Measurements from ENCODE around the gene RAB4A. TPM values are rescaled to one million over a fixed set of nuclear protein-coding genes. Genes with fewer than 3 reads are reported as not detected.

The RAB4A gene
- total RNA-seq, 4 donors from 2014 or later: 65.5 to 84.7 (median 74.0) TPM

DNA sequence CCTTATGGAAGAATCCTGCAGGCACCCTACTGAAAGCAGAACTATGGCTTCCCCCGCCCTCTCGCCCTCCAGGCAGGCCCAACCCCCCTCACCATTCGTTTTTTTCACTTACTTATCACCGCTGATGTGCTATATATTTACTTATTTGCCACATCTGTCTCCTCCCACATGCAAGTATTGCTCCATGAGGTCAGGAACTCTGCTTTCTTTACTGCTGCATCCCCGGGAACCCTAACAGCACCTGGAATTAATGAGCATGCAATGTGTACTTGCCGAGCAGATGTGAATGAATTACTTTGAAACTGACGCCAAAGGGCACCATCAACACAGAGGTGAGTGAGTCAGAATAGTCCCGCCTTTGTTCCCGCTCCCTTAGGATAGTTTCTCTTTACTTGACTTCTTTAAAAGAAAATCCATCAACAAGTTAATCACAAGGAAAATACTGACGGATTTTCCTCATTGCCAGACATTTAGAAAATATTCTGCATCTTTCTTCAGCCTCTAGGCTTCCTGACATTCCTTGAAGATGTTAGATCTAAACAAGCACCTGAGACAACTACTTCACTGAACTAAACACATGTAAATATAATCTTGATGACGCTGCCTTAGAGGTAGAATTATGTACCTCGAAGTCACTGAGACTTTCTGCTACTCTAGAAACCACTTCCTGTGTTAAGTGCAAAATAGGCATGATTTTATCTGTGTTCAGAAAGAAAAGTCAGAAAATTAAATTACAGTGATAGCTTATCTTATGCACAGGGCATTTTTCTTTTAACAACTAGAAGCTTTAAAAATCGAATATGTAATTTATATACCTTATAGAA, 17.5 kb upstream of the RAB4A start:
- no peak for TF ChIP-seq POLR2A (IDR thresholded peaks at IDR 0.05)
- TF ChIP-seq, protein P1, sequence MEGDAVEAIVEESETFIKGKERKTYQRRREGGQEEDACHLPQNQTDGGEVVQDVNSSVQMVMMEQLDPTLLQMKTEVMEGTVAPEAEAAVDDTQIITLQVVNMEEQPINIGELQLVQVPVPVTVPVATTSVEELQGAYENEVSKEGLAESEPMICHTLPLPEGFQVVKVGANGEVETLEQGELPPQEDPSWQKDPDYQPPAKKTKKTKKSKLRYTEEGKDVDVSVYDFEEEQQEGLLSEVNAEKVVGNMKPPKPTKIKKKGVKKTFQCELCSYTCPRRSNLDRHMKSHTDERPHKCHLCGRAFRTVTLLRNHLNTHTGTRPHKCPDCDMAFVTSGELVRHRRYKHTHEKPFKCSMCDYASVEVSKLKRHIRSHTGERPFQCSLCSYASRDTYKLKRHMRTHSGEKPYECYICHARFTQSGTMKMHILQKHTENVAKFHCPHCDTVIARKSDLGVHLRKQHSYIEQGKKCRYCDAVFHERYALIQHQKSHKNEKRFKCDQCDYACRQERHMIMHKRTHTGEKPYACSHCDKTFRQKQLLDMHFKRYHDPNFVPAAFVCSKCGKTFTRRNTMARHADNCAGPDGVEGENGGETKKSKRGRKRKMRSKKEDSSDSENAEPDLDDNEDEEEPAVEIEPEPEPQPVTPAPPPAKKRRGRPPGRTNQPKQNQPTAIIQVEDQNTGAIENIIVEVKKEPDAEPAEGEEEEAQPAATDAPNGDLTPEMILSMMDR (IDR thresholded peaks at IDR 0.05): no peak
- intact Hi-C loops (cut with DNase I; ENCODE audit: low total_unique reads): loop anchor here (10.0 kb wide), 2 partner anchors 231 to 261 kb away; no protein-coding TSS in a partner anchor
- no peak for DNase-seq (ENCODE audit: low spot score in 2 of 2)
- 28 to 29% methylated on average over 13 of the region's 13 CpGs for WGBS, 2 donors
- H3K4me3 ChIP-seq (ENCODE audit: low read depth, poor library complexity, severe bottlenecking): no peak overlapping the region

DNA sequence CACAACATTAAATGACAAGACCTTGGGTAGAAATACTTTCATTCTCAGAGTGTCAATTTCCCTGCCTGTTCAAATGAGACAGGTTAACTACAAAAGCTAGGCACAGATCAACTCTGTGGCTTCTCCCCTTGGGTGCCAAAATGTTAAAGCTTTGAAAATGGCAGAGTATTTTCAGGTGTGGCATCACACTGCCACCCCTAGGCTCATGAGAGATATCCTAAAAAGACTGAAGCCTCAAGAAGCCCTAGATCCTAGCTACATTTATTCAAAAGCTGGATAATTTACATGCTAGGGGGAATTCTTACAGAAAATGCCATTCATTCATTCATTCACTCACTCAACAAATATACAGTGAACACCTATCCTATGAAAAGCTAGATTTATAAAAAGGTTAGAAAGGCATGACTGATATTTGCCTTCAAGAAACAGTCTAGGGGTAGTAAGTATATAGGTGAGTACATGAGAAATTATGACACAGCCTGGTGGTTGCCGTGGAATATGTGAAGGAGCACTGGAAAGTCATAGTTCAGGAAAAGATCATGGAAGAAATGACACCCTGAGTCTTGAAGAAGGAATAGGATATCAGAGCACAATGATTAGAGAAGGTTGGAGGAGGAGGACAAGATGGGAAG, 15.9 kb upstream of the RAB4A start:
- no peak overlapping the region for H3K4me3 ChIP-seq (ENCODE audit: low read depth, poor library complexity, severe bottlenecking)
- 72 to 81% methylated on average over 1 of the region's 1 CpG for WGBS, 2 donors
- no peak for DNase-seq (ENCODE audit: low spot score in 2 of 2)
- intact Hi-C loops (cut with DNase I; ENCODE audit: low total_unique reads): loop anchor here (10.0 kb wide), 2 partner anchors 230 to 260 kb away; no protein-coding TSS in a partner anchor
- TF ChIP-seq, protein P1 (IDR thresholded peaks at IDR 0.05): no peak
- TF ChIP-seq POLR2A (IDR thresholded peaks at IDR 0.05): no peak

- no peak for DNase-seq (ENCODE audit: low spot score in 2 of 2)
- intact Hi-C loops (cut with DNase I; ENCODE audit: low total_unique reads): loop anchor here (10.0 kb wide), 2 partner anchors 227 to 257 kb away; no protein-coding TSS in a partner anchor
- TF ChIP-seq POLR2A (IDR thresholded peaks at IDR 0.05): no peak
- TF ChIP-seq, protein P1 (IDR thresholded peaks at IDR 0.05): peak in 1 of 3 donors; percentile 59
- H3K4me3 ChIP-seq (ENCODE audit: low read depth, poor library complexity, severe bottlenecking): no peak overlapping the region
- WGBS, 2 donors: 6 to 9% methylated on average over 4 of the region's 4 CpGs
These were observed 12.7 kb upstream of the RAB4A start for GRCh38 chr1:229258031-229258756.

DNA sequence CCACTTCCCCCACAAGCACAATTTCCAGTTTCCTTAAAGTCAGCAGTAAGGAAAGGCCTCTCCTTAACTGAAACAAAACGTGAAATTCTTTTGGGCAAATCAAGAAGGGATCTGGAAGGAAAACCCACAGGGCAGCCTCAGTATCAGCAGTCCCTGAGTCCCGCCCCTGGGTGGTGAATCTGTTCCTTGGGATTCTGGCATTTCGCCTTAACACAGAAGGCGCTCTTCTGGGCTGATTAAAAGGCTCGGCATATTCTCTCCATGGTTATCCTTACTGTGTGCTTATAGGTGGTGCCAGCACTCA, 12.2 kb upstream of the RAB4A start:
- TF ChIP-seq POLR2A (IDR thresholded peaks at IDR 0.05): no peak
- TF ChIP-seq, protein P1 (IDR thresholded peaks at IDR 0.05): no peak
- no peak for DNase-seq (ENCODE audit: low spot score in 2 of 2)
- no peak overlapping the region for H3K4me3 ChIP-seq (ENCODE audit: low read depth, poor library complexity, severe bottlenecking)
- intact Hi-C loops (cut with DNase I; ENCODE audit: low total_unique reads): loop anchor here (10.0 kb wide), 2 partner anchors 226 to 256 kb away; no protein-coding TSS in a partner anchor
- WGBS, 2 donors: 34 to 42% methylated on average over 5 of the region's 5 CpGs

DNA sequence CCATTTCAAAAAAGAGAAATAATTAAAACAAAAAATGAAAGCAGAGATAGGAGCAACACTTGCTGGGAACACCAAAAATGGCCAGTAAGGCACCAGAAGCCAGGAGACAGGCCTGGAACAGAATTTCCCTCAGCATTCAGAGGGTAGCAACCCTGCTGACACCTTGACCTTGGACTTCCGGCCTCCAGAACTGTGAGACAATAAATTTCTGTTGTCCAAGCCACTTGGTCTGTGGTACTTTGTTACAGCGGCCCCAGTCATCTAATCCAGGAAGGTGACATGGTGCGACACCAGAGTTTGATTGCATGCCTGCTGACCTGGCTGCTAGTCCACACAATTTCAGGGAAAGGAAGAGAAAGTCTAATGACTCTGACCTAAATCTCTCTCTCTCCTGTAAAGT, 10.6 kb upstream of the RAB4A start:
- intact Hi-C loops (cut with DNase I; ENCODE audit: low total_unique reads): no loop called here
- no peak overlapping the region for H3K4me3 ChIP-seq (ENCODE audit: low read depth, poor library complexity, severe bottlenecking)
- WGBS, 2 donors: 87 to 95% methylated on average over 3 of the region's 3 CpGs
- no peak for TF ChIP-seq POLR2A (IDR thresholded peaks at IDR 0.05)
- TF ChIP-seq, protein P1 (IDR thresholded peaks at IDR 0.05): no peak
- no peak for DNase-seq (ENCODE audit: low spot score in 2 of 2)
